DMS 273 treated with DMSO at 0.1 percent for 48 hours (cell line): ENCODE results near the gene SH3RF2.

Experiments used
- DNase-seq: peaks from one replicate; lab custom pipeline; 2025; lab: John Stamatoyannopoulos, UW

The SH3RF2 gene

GRCh38 chr5:146042628-146043279, 106.4 kb downstream of the SH3RF2 start:
- DNase-seq, result peak; percentile 24

- DNase-seq, result no peak
Measured at GRCh38 chr5:146043722-146044121, 107.3 kb downstream of the SH3RF2 start.

DNA sequence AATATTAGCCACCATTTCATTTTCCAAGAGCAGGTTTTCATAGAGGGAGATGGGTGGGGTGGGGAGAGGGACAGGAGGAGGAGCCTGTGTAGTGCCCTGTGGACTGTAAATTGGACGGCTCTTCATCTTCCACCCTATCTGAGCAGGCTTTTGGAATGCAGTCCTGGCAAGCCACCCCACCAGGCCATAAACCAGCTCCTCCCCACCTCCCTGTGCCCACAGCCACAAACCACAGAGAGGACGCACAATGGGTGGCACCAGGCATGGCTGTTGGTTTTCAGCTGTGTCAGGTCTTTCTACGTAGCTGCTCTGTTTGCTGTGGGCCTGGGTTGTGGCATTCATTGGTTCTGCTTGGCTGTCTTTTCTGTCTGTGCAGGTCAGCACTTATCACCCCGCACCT, 111.0 kb downstream of the SH3RF2 start:
- no peak for DNase-seq

DNA sequence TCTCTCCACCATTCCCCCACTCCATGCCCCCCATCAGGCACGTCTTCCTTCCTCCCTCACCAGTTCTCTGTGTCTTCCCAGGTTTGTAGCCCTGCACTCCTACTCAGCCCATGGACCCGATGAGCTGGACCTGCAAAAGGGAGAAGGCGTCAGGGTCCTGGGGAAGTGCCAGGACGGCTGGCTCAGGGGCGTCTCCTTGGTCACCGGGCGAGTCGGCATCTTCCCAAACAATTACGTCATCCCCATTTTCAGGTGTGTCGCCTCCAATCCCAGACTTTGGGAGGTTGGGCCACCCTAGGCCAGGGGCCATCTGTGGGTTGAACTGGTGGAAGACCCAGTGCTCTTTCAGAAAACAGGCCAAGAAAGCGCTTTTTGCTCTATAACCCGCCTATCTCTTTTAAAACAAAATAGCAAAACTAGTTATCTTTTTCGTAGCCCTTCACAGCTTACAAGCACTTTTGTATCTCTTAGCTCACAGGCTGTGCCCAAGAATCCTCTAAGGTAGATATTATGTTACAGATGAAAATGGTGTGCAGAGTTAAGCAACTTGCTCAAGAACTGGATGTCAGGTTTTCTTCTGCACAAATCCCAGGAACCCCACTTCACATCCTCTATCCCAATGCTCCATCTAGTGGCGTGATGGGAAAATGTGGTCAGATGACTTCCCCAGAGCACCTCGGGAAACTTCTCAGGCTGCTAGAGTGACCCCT, 112.8 kb downstream of the SH3RF2 start:
- peak; percentile 16 for DNase-seq

- no peak for DNase-seq
Measured at GRCh38 chr5:146049704-146050026, 113.3 kb downstream of the SH3RF2 start.

DNA sequence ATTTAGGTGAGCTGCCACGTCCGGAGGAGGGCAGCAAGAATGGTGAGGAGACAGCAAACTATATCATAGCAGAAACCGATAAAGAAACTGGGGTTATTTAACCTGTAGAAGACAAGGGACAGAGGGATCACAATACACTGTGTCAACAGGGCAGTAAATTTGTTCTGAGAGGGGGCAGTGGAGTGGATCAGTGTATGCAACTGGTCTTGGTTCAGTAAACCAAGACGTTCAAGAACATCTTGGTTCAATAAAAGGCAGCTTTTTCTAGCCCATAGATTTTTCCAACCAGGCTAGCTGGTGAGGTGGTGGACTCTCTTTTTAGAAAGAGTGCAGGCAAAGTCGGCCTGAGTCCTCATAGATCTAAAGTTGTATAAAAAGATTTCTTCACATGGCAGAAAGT, 113.7 kb downstream of the SH3RF2 start:
- no peak for DNase-seq

GRCh38 chr5:146051678-146052077, 115.3 kb downstream of the SH3RF2 start:
- DNase-seq, result no peak

- DNase-seq, result no peak
Measured at GRCh38 chr5:146052780-146053179, 116.4 kb downstream of the SH3RF2 start.

DNA sequence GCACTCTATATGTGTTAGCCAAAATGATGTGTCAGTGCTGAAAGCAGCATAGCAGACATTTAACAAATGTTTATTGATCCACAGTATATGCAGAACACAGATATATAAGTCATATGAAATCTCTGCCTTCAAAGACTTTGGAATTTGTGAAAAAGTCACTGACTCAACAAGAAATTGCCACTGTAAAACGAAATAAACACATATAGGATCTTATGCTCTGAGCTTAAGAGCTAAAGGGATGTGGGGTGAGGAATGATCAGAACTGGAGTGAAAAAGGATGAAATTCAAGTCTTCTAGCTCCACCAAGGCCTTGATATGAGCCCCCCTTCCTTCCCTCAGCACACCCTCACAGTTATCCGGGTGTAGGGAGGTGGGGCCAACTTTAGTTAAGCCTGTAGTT, 119.1 kb downstream of the SH3RF2 start:
- DNase-seq, result no peak

DNA sequence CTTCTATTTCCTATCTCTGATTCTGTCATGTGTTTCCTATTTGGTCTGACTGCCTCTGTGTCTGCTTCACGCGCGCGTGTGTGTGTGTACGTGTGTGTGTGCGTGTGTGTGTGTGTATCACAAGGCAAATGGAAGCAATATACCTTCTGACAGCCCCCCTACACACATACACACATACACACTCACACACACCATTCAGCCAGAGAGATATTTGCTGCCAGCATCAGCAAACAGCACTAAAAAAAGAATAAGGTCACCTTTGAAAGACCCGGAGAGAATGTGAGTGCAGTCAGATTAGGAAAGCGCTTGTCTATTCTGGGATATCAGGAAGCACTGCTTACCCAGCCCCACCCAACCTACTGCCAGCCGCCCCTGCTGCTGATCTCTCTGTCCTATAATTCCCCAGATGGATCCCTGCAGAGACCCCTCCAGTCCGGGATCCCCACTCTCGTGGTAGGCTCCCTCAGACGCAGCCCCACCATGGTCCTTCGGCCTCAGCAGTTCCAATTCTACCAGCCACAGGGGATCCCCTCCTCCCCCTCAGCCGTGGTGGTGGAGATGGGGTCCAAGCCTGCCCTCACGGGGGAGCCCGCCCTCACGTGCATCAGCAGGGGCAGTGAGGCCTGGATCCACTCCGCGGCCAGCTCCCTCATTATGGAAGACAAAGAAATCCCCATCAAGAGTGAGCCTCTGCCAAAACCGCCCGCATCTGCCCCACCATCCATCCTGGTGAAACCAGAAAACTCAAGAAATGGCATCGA, 123.3 kb downstream of the SH3RF2 start:
- DNase-seq, result no peak

DNA sequence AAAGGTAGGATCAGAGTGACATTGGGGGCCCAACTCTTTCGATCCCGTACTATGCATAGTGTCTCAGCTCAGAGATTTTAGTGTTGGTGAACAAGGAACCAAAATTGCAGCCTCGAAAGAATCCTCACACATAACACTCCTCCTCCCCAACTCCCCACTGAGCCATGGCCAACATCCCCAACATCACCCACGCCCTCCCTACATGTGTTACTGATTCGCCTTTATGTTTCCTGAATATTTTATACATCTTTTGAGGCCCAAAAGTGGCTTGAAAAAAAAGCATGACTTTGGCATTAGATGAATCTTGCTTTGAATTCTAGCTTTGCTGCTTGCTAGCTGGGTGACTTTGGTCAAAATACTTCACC, 123.8 kb downstream of the SH3RF2 start:
- DNase-seq, result no peak

GRCh38 chr5:146066968-146067367, 130.6 kb downstream of the SH3RF2 start:
- no peak for DNase-seq

DNA sequence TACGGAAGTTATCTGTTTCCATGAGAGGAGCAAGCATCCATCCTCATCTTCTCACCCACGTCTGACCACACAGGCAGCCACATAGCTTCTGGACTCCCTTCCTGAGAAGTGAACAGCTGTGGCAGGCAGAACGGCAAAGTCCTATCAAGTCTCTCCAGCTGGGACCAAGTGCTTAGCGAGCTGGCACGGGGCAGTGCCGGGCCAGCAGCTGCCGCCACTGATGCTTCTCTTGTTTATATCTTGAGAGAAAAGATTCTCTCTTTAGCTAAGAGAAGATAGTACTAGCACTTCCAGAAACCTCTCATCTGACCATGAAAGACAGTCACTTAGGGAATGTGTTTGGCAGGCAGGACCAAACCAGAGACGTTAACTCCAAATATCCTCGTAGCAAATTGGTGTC, 131.8 kb downstream of the SH3RF2 start:
- peak; percentile 39 for DNase-seq

DNA sequence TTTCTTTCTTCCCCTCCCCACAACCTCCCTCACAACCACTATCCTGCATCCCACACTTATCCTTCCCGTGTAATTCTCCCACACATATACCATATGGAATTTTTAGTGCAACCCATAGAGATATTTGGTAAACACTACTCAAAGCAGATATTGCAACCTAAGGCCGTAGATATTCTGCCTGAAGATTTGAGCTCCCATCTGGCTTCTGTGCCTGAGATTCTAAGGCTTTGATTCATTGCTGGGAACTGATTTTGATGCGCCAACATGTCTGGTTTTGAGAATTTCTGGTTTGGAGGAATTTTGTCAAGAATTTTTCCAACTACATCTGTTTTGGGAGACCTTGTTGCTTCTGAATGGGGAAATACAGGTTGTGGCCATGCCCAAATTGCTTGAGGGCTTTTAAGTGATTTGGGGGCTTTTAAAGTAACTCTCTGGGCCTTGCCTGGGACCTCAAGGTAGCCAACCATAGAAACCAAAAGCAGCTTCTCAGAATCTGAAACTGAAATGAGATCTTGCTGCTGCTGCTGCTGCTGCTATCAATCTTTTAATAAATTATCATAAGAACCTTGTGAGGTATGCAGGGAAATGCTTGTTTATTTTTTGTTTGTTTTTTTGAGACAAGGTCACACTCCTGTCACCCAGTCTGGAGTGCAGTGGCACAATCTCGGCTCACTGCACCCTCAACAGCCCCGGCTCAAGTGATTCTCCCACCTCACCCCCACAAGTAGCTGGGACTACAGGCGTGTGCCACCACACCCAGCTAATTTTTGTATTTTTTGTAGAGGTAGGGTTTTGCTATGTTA, 132.8 kb downstream of the SH3RF2 start:
- no peak for DNase-seq

GRCh38 chr5:146069780-146070099, 133.4 kb downstream of the SH3RF2 start:
- no peak for DNase-seq

GRCh38 chr5:146070746-146071145, 134.4 kb downstream of the SH3RF2 start:
- no peak for DNase-seq

DNA sequence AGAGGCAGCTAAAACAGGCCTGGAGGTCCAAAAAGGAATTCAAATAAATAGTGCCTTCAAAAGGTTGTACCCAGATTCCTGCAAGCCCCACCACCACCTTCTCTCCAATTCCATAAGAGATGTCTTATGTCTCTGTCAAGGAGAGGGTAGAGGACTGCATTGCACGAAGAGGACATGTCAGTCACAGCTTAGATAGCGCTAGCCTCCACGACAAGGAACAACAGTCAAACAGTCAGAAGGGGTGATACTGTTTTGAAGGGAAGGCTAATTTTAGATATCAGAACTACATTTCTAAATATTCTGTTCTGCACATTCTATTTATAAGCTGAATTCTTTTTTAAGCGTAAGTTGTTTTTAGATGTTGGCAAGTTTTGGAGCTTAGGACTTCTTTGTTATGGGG, 134.8 kb downstream of the SH3RF2 start:
- DNase-seq, result no peak

- DNase-seq, result no peak
Measured at GRCh38 chr5:146072595-146072994, 136.2 kb downstream of the SH3RF2 start.

DNA sequence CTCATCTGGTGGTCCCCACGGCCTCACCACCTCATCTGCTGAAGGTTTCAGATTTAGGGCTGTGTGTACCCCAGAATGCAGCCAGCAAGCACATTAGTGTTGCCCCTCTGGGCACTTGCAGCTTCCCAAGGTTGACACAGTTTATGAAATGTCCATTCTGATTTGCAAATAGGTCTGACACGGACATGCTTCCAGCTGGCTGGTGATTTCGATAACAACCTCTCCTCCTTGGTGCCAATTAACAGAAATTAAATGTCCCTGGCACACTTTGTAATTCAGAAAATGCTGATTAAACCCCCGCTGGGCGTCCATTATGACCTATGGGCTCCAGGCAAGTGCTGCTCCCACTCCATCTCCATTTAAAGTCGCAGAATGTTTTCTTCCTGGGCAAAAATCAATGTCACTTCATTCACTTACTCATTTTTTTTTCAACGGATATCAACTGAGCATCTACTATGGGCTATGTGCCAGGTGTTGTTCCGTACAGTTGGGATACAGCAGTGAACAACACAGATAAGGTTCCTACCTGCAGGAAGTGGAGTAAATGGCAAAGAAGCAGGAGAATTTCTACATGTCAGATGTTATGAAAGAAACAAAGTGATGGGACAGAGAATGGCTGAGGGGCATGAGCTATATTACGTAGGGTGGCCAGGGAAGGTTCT, 137.0 kb downstream of the SH3RF2 start:
- no peak for DNase-seq

DNA sequence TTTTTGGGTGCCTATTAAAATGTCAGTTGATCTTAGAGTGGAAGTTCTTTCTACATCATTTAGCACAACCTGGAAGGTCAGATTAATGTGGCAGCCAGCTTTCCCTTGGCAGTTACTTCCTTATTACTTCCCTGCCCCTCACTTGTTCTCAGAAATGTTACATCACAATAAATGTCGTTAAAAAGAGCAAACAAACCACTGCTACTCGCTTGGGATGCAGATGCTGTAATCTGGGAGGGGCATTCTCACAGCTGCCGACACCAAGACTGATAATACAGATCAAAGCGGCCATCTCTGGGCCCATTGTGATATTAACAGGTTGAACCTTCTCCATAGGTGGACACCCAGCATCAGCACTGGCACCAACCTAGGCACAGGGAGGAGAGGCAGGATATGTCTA, 139.7 kb downstream of the SH3RF2 start:
- no peak for DNase-seq

- no peak for DNase-seq
Measured at GRCh38 chr5:146076455-146076854, 140.1 kb downstream of the SH3RF2 start.

- no peak for DNase-seq
Measured at GRCh38 chr5:146078566-146078965, 142.2 kb downstream of the SH3RF2 start.
